Activated naive CD4-positive, alpha-beta T cell treated with anti-CD3 and anti-CD28 coated beads for 36 hours (primary cell): ENCODE data around the gene POLE. TPM values are rescaled to one million over a fixed set of nuclear protein-coding genes. Genes with fewer than 3 reads are reported as not detected.

ENCODE experiments used
- CTCF ChIA-PET: fragments of 350-600 bp; sonication (Branson Sonifier 250); formaldehyde crosslinking; loops from one replicate; lab custom pipeline; 2021; ENCODE audit warnings: antibody characterized with exemption; lab: Charles Lee
- DNase-seq: peaks from one replicate; pipeline ENCODE4 v3.0.0-alpha.2; 2020
- H3K27ac Mint-ChIP-seq: one replicate; pipeline ENCODE4 v1.8.0; 2021; ENCODE audit warnings: mild to moderate bottlenecking, mixed read lengths
- H3K27me3 Mint-ChIP-seq: one replicate; pipeline ENCODE4 v1.8.0; 2021; ENCODE audit warnings: low read depth, mixed read lengths
- H3K36me3 Mint-ChIP-seq: one replicate; pipeline ENCODE4 v1.8.0; 2021; ENCODE audit warnings: low read depth, mixed read lengths
- H3K4me1 Mint-ChIP-seq: one replicate; pipeline ENCODE4 v1.8.0; 2021; ENCODE audit warnings: low read depth, mixed read lengths
- H3K4me3 Mint-ChIP-seq: one replicate; pipeline ENCODE4 v1.8.0; 2021; ENCODE audit warnings: mild to moderate bottlenecking, moderate library complexity, mixed read lengths
- H3K9me3 Mint-ChIP-seq: one replicate; pipeline ENCODE4 v1.8.0; 2021; ENCODE audit warnings: mixed read lengths
- intact Hi-C: fragments of 100-400 bp; cut with micrococcal nuclease; formaldehyde crosslinking; loops from one replicate; pipeline ENCODE4 v1.15.1; 2023
- total RNA-seq, 2 experiments: library from RNA; stranded (reverse); gene quantifications; one replicate each; pipeline ENCODE4 v1.2.3, GENCODE V29; 2021

POLE gene
- total RNA-seq, 2 experiments from 2014 or later: 118 to 121 TPM

DNA sequence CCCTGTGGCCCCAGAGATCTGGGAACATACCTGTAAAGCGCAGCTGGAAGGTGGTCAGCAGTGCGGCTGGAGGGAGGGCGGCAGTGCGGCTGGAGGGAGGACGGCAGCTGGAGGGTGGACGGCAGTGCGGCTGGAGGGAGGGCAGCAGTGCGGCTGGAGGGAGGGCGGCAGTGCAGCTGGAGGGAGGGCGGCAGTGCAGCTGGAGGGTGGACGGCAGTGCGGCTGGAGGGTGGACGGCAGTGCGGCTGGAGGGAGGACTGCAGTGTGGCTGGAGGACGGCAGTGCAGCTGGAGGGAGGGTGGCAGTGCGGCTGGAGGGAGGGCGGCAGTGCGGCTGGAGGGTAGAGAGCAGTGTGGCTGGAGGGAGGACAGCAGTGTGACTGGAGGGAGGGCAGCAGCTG, 100.2 kb downstream of the POLE start:
- no peak overlapping the region for H3K4me3 Mint-ChIP-seq
- CTCF ChIA-PET: interaction anchor here (0.6 kb wide), 1 partner anchor 597 kb away, joined by 6 read pairs; no protein-coding TSS in a partner anchor
- no peak overlapping the region for H3K27ac Mint-ChIP-seq
- no peaks in the 10 kb centered on the region for H3K4me1 Mint-ChIP-seq
- no peaks in the 10 kb centered on the region for H3K9me3 Mint-ChIP-seq
- peaks cover 3% of the 10 kb centered on the region for H3K36me3 Mint-ChIP-seq
- DNase-seq: no peak
- intact Hi-C loops: no loop called here
- no peaks in the 10 kb centered on the region for H3K27me3 Mint-ChIP-seq

GRCh38 chr12:132585177-132585576, 102.0 kb downstream of the POLE start:
- no peak overlapping the region for H3K4me3 Mint-ChIP-seq
- no peak for DNase-seq
- peaks cover 3% of the 10 kb centered on the region for H3K36me3 Mint-ChIP-seq
- no peaks in the 10 kb centered on the region for H3K4me1 Mint-ChIP-seq
- CTCF ChIA-PET: no interaction called here
- no peaks in the 10 kb centered on the region for H3K9me3 Mint-ChIP-seq
- no peak overlapping the region for H3K27ac Mint-ChIP-seq
- intact Hi-C loops: no loop called here
- no peaks in the 10 kb centered on the region for H3K27me3 Mint-ChIP-seq

GRCh38 chr12:132584429-132584828, 102.7 kb downstream of the POLE start:
- CTCF ChIA-PET: no interaction called here
- peaks cover 3% of the 10 kb centered on the region for H3K36me3 Mint-ChIP-seq
- intact Hi-C loops: no loop called here
- H3K27me3 Mint-ChIP-seq: no peaks in the 10 kb centered on the region
- H3K4me1 Mint-ChIP-seq: no peaks in the 10 kb centered on the region
- no peak for DNase-seq
- no peak overlapping the region for H3K4me3 Mint-ChIP-seq
- H3K27ac Mint-ChIP-seq: no peak overlapping the region
- no peaks in the 10 kb centered on the region for H3K9me3 Mint-ChIP-seq

GRCh38 chr12:132583736-132584135, 103.4 kb downstream of the POLE start:
- Mint-ChIP-seq H3K27ac (no peak overlapping the region), H3K27me3 (no peaks in the 10 kb centered on the region), H3K4me3 (no peak overlapping the region), H3K4me1 (no peaks in the 10 kb centered on the region), H3K9me3 (no peaks in the 10 kb centered on the region), H3K36me3 (peaks cover 3% of the 10 kb centered on the region)
- intact Hi-C loops: no loop called here
- DNase-seq: no peak
- CTCF ChIA-PET: no interaction called here

DNA sequence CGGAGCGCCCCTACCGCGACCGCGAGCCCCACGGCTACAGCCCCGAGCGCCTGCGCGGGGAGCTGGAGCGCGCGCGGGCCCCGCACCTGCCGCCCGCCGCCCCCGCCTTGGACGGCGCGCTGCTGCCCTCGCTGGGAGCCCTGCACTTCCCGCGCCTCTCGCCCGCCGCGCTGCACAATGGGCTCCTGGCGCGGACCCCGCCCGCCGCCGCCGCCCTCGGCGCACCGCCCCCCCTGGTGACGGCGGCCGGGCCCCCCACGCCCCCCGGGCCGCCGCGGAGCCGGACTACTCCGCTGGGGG, 103.8 kb downstream of the POLE start:
- Mint-ChIP-seq H3K27me3 (no peaks in the 10 kb centered on the region), H3K27ac (no peak overlapping the region), H3K4me3 (no peak overlapping the region), H3K9me3 (no peaks in the 10 kb centered on the region), H3K4me1 (no peaks in the 10 kb centered on the region), H3K36me3 (peaks cover 3% of the 10 kb centered on the region)
- no peak for DNase-seq
- intact Hi-C loops: no loop called here
- CTCF ChIA-PET: no interaction called here

DNA sequence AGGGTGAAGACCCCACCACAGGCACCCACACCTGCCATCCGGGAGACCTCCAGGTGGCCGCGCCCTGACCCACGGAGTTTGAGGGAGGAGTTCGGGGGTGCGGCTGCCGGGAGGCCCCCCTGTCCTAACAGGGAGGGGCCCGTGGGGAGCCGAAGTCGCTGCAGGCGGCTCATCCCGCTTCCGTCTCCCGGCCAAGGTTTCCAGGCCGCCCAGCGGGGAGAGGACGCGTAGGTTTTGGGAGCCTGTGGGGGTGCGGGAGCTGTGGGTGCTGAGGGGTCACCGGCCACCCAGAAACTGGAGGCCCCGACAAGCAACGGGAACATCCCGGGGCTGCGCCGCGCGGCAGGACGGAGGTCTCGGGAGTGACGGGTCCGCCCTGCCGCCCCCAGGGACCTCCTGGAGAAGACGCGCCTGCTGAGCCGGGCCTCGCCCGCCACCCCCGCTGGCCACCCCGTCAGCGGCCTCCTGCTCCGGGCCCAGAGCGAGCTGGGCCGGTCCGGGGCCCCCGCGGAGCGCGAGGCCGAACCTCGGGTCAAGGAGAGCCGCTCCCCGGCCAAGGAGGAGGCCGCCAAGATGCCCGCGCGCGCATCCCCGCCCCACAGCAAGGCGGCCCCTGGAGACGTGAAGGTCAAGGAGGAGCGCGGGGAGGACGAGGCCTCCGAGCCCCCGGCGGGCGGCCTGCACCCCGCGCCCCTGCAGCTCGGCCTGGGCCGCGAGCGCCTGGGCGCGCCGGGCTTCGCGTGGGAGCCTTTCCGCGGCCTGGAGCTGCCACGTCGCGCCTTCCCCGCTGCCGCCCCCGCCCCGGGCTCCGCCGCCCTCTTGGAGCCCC, 104.3 kb downstream of the POLE start:
- CTCF ChIA-PET: no interaction called here
- H3K4me1 Mint-ChIP-seq: no peaks in the 10 kb centered on the region
- H3K4me3 Mint-ChIP-seq: no peak overlapping the region
- intact Hi-C loops: no loop called here
- no peaks in the 10 kb centered on the region for H3K27me3 Mint-ChIP-seq
- no peaks in the 10 kb centered on the region for H3K9me3 Mint-ChIP-seq
- DNase-seq: no peak
- H3K36me3 Mint-ChIP-seq: peaks cover 6% of the 10 kb centered on the region
- no peak overlapping the region for H3K27ac Mint-ChIP-seq

DNA sequence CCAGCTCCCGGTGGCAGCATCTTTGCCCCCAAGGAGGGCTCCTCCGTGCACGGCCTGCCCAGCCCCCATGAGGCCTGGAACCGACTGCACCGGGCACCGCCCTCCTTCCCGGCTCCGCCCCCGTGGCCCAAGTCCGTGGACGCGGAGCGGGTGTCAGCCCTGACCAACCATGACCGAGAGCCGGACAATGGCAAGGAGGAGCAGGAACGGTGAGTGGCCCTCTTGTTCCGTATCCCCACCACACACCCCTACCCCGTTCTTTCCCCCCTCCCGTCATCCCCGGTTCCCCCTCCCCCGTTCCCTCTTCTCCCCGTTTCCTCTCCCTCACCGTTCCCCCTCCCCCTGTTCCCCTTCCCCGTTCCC, 105.1 kb downstream of the POLE start:
- intact Hi-C loops: no loop called here
- no peaks in the 10 kb centered on the region for H3K9me3 Mint-ChIP-seq
- H3K36me3 Mint-ChIP-seq: peaks cover 7% of the 10 kb centered on the region
- no peak overlapping the region for H3K4me3 Mint-ChIP-seq
- DNase-seq: no peak
- H3K27me3 Mint-ChIP-seq: no peaks in the 10 kb centered on the region
- no peaks in the 10 kb centered on the region for H3K4me1 Mint-ChIP-seq
- H3K27ac Mint-ChIP-seq: no peak overlapping the region
- CTCF ChIA-PET: no interaction called here

GRCh38 chr12:132581348-132582057, 105.6 kb downstream of the POLE start:
- peaks cover 7% of the 10 kb centered on the region for H3K36me3 Mint-ChIP-seq
- intact Hi-C loops: no loop called here
- no peaks in the 10 kb centered on the region for H3K4me1 Mint-ChIP-seq
- H3K27me3 Mint-ChIP-seq: no peaks in the 10 kb centered on the region
- H3K27ac Mint-ChIP-seq: no peak overlapping the region
- H3K9me3 Mint-ChIP-seq: no peaks in the 10 kb centered on the region
- no peak overlapping the region for H3K4me3 Mint-ChIP-seq
- no peak for DNase-seq
- CTCF ChIA-PET: no interaction called here

DNA sequence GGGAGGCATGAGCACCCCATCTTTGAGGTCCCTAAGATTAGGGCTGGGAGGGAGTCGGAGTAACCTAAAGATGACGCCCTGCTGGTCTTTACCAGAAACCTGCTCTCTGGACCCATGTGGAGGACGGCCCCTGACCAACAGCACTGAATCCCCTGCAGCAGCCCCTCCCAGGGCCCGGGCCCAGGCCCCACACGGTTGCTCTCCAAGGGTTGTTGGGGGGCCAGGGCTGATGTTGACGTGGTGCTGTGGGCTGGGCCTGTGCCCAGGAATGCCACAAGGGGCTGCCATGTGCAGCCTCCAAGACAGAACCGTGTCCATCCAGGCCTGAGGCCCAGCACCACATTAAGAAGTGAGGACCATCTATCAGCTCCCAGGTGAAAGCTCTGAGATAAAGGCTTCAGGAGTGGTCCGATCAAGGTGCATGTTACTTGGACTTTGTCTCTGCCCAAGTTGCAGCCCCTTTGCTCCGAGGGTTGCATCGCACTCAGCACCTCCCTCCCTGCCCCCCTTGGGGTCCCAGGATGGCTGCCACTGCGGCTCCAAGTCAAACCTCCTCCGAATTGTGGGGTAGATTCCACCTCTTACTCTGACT, 106.3 kb downstream of the POLE start:
- Mint-ChIP-seq H3K4me1 (no peaks in the 10 kb centered on the region), H3K27me3 (no peaks in the 10 kb centered on the region), H3K36me3 (peaks cover 7% of the 10 kb centered on the region), H3K9me3 (no peaks in the 10 kb centered on the region), H3K27ac (no peak overlapping the region), H3K4me3 (no peak overlapping the region)
- intact Hi-C loops: no loop called here
- DNase-seq: no peak
- CTCF ChIA-PET: interaction anchor here (1.4 kb wide), 1 partner anchor 34 kb away, joined by 7 read pairs; no protein-coding TSS in a partner anchor

GRCh38 chr12:132579744-132580143, 107.4 kb downstream of the POLE start:
- H3K27ac Mint-ChIP-seq: no peak overlapping the region
- DNase-seq: no peak
- no peaks in the 10 kb centered on the region for H3K9me3 Mint-ChIP-seq
- CTCF ChIA-PET: interaction anchor here (0.7 to 1.4 kb wide), 2 partner anchors 35 to 198 kb away, joined by 3 to 7 read pairs; no protein-coding TSS in a partner anchor
- H3K4me1 Mint-ChIP-seq: no peaks in the 10 kb centered on the region
- peaks cover 9% of the 10 kb centered on the region for H3K36me3 Mint-ChIP-seq
- H3K4me3 Mint-ChIP-seq: no peak overlapping the region
- no peaks in the 10 kb centered on the region for H3K27me3 Mint-ChIP-seq
- intact Hi-C loops: no loop called here

GRCh38 chr12:132578826-132579225, 108.3 kb downstream of the POLE start:
- CTCF ChIA-PET: no interaction called here
- intact Hi-C loops: no loop called here
- Mint-ChIP-seq H3K27me3 (no peaks in the 10 kb centered on the region), H3K9me3 (no peaks in the 10 kb centered on the region), H3K4me1 (no peaks in the 10 kb centered on the region), H3K27ac (no peak overlapping the region), H3K36me3 (peaks cover 7% of the 10 kb centered on the region), H3K4me3 (no peak overlapping the region)
- no peak for DNase-seq

DNA sequence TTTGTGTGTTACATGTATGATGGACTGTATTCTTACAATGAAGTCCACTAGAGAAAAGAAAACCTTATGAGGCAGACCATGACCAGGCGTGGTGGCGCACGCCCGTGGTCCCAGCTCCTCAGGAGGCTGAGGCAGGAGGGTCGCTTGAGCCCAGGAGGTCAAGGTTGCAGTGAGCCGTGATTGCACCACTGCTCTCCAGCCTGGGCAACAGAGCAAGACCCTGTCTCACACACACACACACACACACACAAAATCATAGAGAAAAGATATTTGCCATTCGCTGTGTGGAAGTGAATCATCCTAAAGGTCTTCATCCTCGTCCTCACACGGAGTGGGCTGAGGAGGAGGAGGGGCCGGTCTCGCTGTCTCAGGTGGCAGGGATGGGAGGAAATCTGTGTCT, 109.0 kb downstream of the POLE start:
- Mint-ChIP-seq H3K27me3 (no peaks in the 10 kb centered on the region), H3K36me3 (peaks cover 6% of the 10 kb centered on the region), H3K27ac (no peak overlapping the region), H3K9me3 (no peaks in the 10 kb centered on the region), H3K4me1 (no peaks in the 10 kb centered on the region), H3K4me3 (no peak overlapping the region)
- CTCF ChIA-PET: no interaction called here
- no peak for DNase-seq
- intact Hi-C loops: no loop called here
